Measurements from ENCODE around the gene TUBB6. TPM values are rescaled to one million over a fixed set of nuclear protein-coding genes. Genes with fewer than 3 reads are reported as not detected.
A peak's percentile ranks its signal among the peaks of the same experiment; 100 is the strongest.

The TUBB6 gene
- total RNA-seq (1 to 10 TPM; 8.8 to 9.1 TPM), polyA plus RNA-seq (0.77 TPM)

DNA sequence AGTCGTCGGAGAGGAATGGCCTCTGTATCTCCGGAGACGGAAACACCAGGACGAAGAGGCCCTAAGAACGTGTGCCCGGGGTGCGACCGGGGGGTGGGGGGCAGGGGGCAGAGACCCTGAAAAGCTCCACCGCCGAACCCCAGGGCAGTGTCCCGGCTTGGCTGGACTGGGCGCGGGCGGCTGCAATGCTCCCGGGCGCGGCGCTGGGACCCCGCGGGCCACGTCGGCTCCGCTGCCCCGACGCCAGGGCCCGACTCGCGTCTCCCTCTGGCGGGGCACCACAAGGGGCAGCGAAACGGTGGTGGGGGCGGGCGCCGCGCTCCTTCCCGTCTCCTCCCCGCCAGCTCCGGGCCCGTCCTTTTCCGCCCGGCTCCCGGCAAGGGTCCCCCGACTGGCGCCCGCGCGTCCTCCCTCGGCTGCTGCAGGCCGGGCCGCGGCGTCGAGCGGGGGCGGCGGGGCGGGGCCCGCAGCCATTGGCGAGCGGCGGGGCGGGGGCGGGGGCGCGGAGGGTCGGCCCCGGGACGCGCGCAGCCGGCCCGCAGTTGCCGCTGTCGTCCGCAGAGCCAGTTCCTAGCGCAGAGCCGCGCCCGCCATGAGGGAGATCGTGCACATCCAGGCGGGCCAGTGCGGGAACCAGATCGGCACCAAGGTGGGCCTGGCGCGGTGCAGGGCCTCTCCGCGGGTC, at the start of gene TUBB6:
TSS of gene TUBB6 (plus strand) at position 541 of the 685 bp plus-strand sequence. CDS start at position 593, 52 bp downstream.
- H3K4me3 ChIP-seq (ENCODE audit: low read length), result no peak within 1 kb of the TSS
- peaks cover 15% of the 10 kb centered on the region for H3K27me3 ChIP-seq (ENCODE audit: insufficient read depth, low read length, poor library complexity, severe bottlenecking)
- Mint-ChIP-seq H3K36me3 (peaks cover 0 to 7% (median 2%) of the 10 kb centered on the region in 3 donors), H3K27me3 (peaks cover 48 to 53% of the 10 kb centered on the region in 2 donors), H3K9me3 (peaks cover 7 to 17% (median 16%) of the 10 kb centered on the region in 5 donors), H3K27ac (no peak within 1 kb of the TSS), H3K4me3 (peak within 1 kb of the TSS in 6 of 7 donors; percentile 55 to 92 (median 70)), H3K4me1 (peaks cover 10 to 14% (median 12%) of the 10 kb centered on the region in 3 donors)
- peaks cover 5% of the 10 kb centered on the region for H3K4me1 ChIP-seq (ENCODE audit: insufficient read depth, low read length)
- no peaks in the 10 kb centered on the region for H3K36me3 ChIP-seq (ENCODE audit: insufficient read depth, low read length)
- no peak for DNase-seq
- no peaks in the 10 kb centered on the region for H3K9me3 ChIP-seq (ENCODE audit: low read length)
- ChIA-PET CTCF (no interaction called here), POLR2A (no interaction called here)
- H3K27ac ChIP-seq (ENCODE audit: low read depth, low read length), result peak within 1 kb of the TSS; percentile 61

DNA sequence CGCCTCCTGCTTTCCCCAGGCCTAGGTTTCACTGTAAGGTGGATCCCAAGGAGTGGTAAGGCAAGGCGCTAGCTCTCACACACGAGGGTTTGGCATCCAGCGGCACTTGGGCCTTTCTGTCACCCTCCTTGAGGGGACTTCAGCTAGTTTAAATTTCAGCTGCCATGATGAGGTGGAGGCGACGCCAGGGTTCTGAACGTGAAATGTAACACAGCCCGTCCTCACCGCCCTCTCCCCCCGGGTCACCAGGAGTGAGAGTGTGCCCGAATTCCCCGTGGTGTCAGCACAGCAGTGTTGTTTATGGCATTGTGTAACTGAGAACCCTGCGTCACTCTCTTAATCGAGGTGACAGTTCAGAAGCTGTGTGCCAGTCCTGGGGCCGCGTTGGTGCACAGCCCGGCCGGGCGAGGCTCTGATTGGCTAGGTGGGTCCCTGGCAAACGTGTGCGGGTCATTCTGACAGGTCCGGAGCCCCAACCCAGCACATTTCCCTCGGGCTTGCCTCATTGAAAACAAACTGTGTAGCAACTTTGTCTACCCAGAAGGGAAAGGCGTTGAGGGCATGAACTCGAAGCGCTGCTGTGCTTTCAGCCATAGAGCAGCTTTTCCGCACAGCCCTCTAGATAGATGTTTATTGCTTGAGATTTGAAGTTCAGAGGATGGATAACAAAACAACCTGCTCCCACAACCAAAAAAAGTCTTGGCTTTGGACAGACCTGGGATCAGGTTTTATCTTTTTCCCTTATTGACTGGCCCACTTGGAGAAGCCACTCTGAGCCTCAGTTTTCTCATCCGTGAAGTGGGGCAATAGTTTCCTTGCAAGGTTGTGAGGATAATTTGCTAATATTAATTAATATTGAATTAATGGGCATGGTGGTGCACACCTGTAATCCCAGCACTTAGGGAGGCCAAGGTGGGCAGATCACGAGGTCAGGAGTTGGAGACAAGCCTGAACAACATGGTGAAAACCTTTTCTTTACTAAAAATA, 49.0 kb upstream of the TUBB6 start:
- no peaks in the 10 kb centered on the region for H3K4me1 Mint-ChIP-seq
- H3K36me3 Mint-ChIP-seq, result no peaks in the 10 kb centered on the region
- H3K27ac Mint-ChIP-seq, result no peak overlapping the region
- H3K4me3 Mint-ChIP-seq, result no peak overlapping the region
- no peak overlapping the region for H3K4me3 ChIP-seq (ENCODE audit: low read length)
- H3K27me3 Mint-ChIP-seq, result peaks cover 6 to 40% of the 10 kb centered on the region in 2 donors
- no peaks in the 10 kb centered on the region for H3K36me3 ChIP-seq (ENCODE audit: insufficient read depth, low read length)
- no peak for DNase-seq
- ChIA-PET POLR2A (no interaction called here), CTCF (no interaction called here)
- no peaks in the 10 kb centered on the region for H3K4me1 ChIP-seq (ENCODE audit: insufficient read depth, low read length)
- no peak overlapping the region for H3K27ac ChIP-seq (ENCODE audit: low read depth, low read length)
- no peaks in the 10 kb centered on the region for H3K9me3 Mint-ChIP-seq
- no peaks in the 10 kb centered on the region for H3K9me3 ChIP-seq (ENCODE audit: low read length)
- no peaks in the 10 kb centered on the region for H3K27me3 ChIP-seq (ENCODE audit: insufficient read depth, low read length, poor library complexity, severe bottlenecking)

DNA sequence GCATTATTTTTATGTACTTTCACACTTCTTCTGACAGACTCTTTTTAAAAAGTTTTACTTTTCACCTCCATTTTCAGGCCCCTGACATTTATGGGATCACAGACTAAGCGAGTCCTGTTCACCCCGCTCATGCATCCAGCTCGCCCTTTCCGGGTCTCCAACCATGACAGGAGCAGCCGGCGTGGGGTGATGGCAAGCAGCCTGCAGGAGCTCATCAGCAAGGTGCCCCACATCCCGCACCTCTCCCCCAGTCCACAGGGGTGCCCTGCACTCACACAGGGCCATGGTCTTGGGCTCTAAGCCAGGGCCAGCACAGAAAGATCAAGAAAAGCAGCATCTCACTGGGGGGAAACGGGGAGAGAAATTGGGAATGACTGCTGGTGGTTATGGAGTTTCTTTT, 45.3 kb upstream of the TUBB6 start:
- POLR2A ChIA-PET, result no interaction called here

DNA sequence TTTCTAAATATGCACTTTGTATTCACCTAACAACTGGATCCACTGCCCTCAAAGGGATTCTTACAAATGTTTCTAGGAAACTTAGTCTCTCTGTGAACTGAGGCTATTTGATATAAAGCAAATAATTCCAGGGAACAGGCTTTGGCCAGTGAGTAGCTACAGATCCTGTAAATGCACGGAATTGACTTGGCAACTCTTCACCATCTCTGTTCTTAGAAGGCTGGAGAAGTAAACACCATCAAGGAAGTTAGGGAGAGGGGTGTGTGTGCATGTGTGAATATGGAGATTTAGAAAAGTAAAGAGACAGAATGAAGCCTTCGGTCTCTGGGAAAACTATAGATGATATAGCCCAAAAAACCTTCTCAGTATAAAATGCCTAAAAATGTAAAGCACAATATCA, 43.2 kb upstream of the TUBB6 start:
- Histone ChIP-seq H3K27ac (ENCODE audit: low read depth, low read length) (no peak overlapping the region), H3K27me3 (ENCODE audit: insufficient read depth, low read length, poor library complexity, severe bottlenecking) (no peaks in the 10 kb centered on the region), H3K9me3 (ENCODE audit: low read length) (no peaks in the 10 kb centered on the region), H3K4me3 (ENCODE audit: low read length) (no peak overlapping the region), H3K36me3 (ENCODE audit: insufficient read depth, low read length) (no peaks in the 10 kb centered on the region), H3K4me1 (ENCODE audit: insufficient read depth, low read length) (no peaks in the 10 kb centered on the region)
- H3K4me3 Mint-ChIP-seq, result no peak overlapping the region
- DNase-seq, result no peak
- H3K4me1 Mint-ChIP-seq, result no peaks in the 10 kb centered on the region
- ChIA-PET CTCF (no interaction called here), POLR2A (no interaction called here)
- no peak overlapping the region for H3K27ac Mint-ChIP-seq
- peaks cover 0 to 1% (median 0%) of the 10 kb centered on the region in 5 donors for H3K9me3 Mint-ChIP-seq
- H3K27me3 Mint-ChIP-seq, result peaks cover 0 to 30% of the 10 kb centered on the region in 2 donors
- no peaks in the 10 kb centered on the region for H3K36me3 Mint-ChIP-seq

More for the DNA sequence above, 45.3 kb upstream of the TUBB6 start:
- DNase-seq, result no peak
- Histone ChIP-seq H3K36me3 (ENCODE audit: insufficient read depth, low read length) (no peaks in the 10 kb centered on the region), H3K4me1 (ENCODE audit: insufficient read depth, low read length) (no peaks in the 10 kb centered on the region), H3K4me3 (ENCODE audit: low read length) (no peak overlapping the region), H3K27ac (ENCODE audit: low read depth, low read length) (no peak overlapping the region), H3K27me3 (ENCODE audit: insufficient read depth, low read length, poor library complexity, severe bottlenecking) (no peaks in the 10 kb centered on the region), H3K9me3 (ENCODE audit: low read length) (no peaks in the 10 kb centered on the region)
- no peaks in the 10 kb centered on the region for H3K4me1 Mint-ChIP-seq
- CTCF ChIA-PET, result no interaction called here
- H3K4me3 Mint-ChIP-seq, result no peak overlapping the region
- peaks cover 0 to 30% of the 10 kb centered on the region in 2 donors for H3K27me3 Mint-ChIP-seq
- H3K27ac Mint-ChIP-seq, result no peak overlapping the region
- H3K36me3 Mint-ChIP-seq, result no peaks in the 10 kb centered on the region
- H3K9me3 Mint-ChIP-seq, result no peaks in the 10 kb centered on the region

DNA sequence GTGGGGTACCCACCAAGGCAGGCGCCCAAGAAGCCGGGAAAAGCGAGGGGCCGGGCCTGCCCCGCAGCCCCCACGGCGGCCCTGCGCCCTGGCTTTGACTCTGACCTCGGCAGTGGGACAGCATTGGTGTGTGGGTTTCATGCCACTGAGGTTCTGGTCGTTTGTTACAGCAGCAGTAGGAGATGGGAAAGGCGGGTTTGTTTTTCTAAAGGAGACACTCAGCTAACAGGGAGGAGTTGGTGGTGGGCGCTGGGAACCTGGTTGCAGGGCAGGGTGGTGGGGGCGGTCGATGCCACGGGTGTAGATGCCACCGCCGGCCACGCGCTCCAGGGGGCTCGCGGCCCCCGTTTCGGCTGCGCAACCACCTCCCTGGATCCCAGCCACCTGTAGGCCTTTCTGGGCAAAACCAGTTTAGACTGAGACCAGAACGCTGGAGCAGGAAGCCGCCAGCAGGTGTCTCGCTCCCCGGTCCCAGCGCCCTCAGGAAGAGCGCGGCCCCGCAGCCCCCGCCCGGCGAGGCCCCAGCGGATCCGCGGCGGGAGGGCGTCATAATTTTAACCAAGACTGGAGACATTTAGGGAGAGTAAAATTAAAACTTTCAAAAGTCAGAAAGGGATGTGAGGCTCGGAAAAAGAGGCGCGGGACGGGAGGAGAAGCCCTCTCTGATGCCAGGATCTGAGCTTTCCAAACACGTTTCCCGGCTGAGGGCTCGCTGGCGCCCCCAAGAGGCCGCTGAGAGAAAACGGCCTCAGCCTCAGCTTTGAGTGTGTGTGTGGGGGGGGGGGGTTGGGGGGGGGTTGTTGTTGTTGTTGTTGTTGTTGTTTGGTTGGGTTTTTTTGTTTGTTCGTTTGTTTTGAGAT, 36.4 kb upstream of the TUBB6 start:
- H3K4me3 ChIP-seq (ENCODE audit: low read length), result no peak overlapping the region
- H3K4me1 Mint-ChIP-seq, result peaks cover 2 to 6% (median 4%) of the 10 kb centered on the region in 3 donors
- no peaks in the 10 kb centered on the region for H3K36me3 ChIP-seq (ENCODE audit: insufficient read depth, low read length)
- no peak overlapping the region for H3K27ac ChIP-seq (ENCODE audit: low read depth, low read length)
- peak overlapping the region in 1 of 8 donors; percentile 12 for H3K27ac Mint-ChIP-seq
- H3K9me3 Mint-ChIP-seq, result peaks cover 0 to 4% (median 0%) of the 10 kb centered on the region in 5 donors
- H3K27me3 Mint-ChIP-seq, result peaks cover 0 to 14% of the 10 kb centered on the region in 2 donors
- H3K9me3 ChIP-seq (ENCODE audit: low read length), result no peaks in the 10 kb centered on the region
- POLR2A ChIA-PET, result no interaction called here
- H3K4me1 ChIP-seq (ENCODE audit: insufficient read depth, low read length), result no peaks in the 10 kb centered on the region
- CTCF ChIA-PET, result interaction anchor here (2.3 kb wide), 1 partner anchor 16 kb away, joined by 7 read pairs; no protein-coding TSS in a partner anchor
- H3K36me3 Mint-ChIP-seq, result no peaks in the 10 kb centered on the region
- H3K27me3 ChIP-seq (ENCODE audit: insufficient read depth, low read length, poor library complexity, severe bottlenecking), result no peaks in the 10 kb centered on the region
- H3K4me3 Mint-ChIP-seq, result peak overlapping the region in 6 of 7 donors; percentile 45 to 70 (median 62)
- peak in 2 of 5 donors; percentile 26 to 40 for DNase-seq

DNA sequence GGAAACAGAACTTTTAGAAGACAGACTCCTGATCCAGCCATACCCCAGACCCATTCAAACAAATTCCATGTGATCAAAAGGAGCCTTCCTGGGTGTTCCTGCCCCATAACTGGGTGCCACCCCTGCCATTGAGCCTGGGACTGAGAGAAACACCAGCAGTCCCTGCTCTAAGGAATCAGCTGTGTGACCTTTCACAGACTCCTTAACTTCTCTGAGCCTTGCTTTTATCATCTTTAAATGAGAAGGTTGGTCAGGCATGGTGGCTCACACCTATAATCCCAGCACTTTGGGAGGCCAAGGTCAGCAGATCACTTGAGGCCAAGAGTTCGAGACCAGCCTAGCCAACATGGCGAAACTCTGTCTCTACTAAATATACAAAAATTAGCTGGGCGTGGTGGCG, 33.2 kb upstream of the TUBB6 start:
- no peaks in the 10 kb centered on the region for H3K36me3 Mint-ChIP-seq
- Histone ChIP-seq H3K27me3 (ENCODE audit: insufficient read depth, low read length, poor library complexity, severe bottlenecking) (no peaks in the 10 kb centered on the region), H3K4me1 (ENCODE audit: insufficient read depth, low read length) (no peaks in the 10 kb centered on the region), H3K27ac (ENCODE audit: low read depth, low read length) (no peak overlapping the region), H3K9me3 (ENCODE audit: low read length) (no peaks in the 10 kb centered on the region), H3K4me3 (ENCODE audit: low read length) (no peak overlapping the region), H3K36me3 (ENCODE audit: insufficient read depth, low read length) (no peaks in the 10 kb centered on the region)
- POLR2A ChIA-PET, result no interaction called here
- DNase-seq, result no peak
- peaks cover 2 to 6% (median 4%) of the 10 kb centered on the region in 3 donors for H3K4me1 Mint-ChIP-seq
- H3K27ac Mint-ChIP-seq, result no peak overlapping the region
- H3K4me3 Mint-ChIP-seq, result no peak overlapping the region
- CTCF ChIA-PET, result no interaction called here
- H3K27me3 Mint-ChIP-seq, result peaks cover 5 to 23% of the 10 kb centered on the region in 2 donors
- H3K9me3 Mint-ChIP-seq, result peaks cover 0 to 3% (median 0%) of the 10 kb centered on the region in 5 donors

DNA sequence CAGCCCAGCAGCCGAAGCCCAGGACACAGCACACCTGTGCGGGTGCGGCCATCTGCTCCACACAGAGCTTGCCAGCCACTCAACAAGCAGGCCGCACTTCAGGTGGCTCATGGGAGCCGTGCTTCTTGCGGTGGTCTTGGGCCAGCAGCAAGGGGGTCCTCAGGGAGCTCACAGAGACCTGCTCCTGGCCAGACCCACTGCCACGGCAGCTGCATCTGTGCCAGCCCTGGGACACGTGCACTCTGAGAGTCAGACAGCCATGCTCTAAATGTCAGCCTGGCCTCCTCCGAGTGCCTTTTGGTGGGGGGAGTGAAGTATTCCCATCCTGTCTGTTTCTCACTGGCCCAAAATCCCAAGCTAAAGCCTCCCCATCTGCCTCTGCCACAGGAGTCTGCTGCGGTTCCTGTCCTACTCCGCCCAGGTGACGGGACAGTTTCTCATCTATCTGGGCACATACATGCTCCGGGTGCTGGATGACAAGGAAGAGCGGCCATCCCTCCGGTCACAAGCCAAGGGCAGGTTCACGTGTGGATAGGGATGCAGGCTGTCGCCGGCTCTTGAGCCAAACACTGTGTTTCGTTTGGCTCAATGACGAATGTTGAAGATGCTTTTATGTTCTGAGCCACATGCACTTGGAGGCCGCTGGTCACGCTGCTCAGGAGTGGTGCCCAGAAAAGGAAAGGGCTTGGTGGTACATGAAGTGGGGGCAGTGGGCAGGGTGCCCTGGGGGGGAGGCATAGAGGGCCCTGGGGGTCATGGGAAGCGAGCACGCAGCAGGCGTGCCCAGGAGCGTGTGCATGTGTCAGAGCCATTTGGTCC, 31.1 kb upstream of the TUBB6 start:
- Mint-ChIP-seq H3K27ac (no peak overlapping the region), H3K4me1 (peaks cover 0 to 6% (median 2%) of the 10 kb centered on the region in 3 donors), H3K27me3 (peaks cover 9 to 26% of the 10 kb centered on the region in 2 donors), H3K4me3 (no peak overlapping the region), H3K9me3 (no peaks in the 10 kb centered on the region), H3K36me3 (no peaks in the 10 kb centered on the region)
- H3K27ac ChIP-seq (ENCODE audit: low read depth, low read length), result no peak overlapping the region
- no peaks in the 10 kb centered on the region for H3K9me3 ChIP-seq (ENCODE audit: low read length)
- CTCF ChIA-PET, result no interaction called here
- POLR2A ChIA-PET, result no interaction called here
- H3K4me1 ChIP-seq (ENCODE audit: insufficient read depth, low read length), result no peaks in the 10 kb centered on the region
- DNase-seq, result no peak
- H3K4me3 ChIP-seq (ENCODE audit: low read length), result no peak overlapping the region
- no peaks in the 10 kb centered on the region for H3K36me3 ChIP-seq (ENCODE audit: insufficient read depth, low read length)
- no peaks in the 10 kb centered on the region for H3K27me3 ChIP-seq (ENCODE audit: insufficient read depth, low read length, poor library complexity, severe bottlenecking)

Measured in CD8-positive, alpha-beta memory T cell (primary cell).